ENCODE data around the gene KAZN. TPM values are rescaled to one million over a fixed set of nuclear protein-coding genes. Genes with fewer than 3 reads are reported as not detected.

Gene KAZN
- total and polyA plus RNA-seq, 2 of the 8 experiments (the other 6 are each of a cell fraction or from before 2014, with no cell fraction given), result 3.7 to 11.8 TPM

- 93% methylated on average over 11 of the region's 11 CpGs; no CpG with 5 or more reads in 1 of the 2 experiments for WGBS, 2 experiments (ENCODE audit: extremely low coverage in 1 of 2, insufficient coverage in 1 of 2, insufficient read length in 1 of 2, insufficient replicate concordance in 2 of 2, low coverage in 1 of 2, low lambda C conversion rate in 2 of 2, missing lambda C conversion rate in 1 of 2)
- Histone ChIP-seq H3K4me2 (ENCODE audit: insufficient read depth in 1 of 2, low read depth in 2 of 2, low read length in 2 of 2) (no peak overlapping the region), H4K5ac (ENCODE audit: insufficient read length, low read depth, low read length) (no peak overlapping the region), H2BK12ac (ENCODE audit: low read depth, low read length) (no peak overlapping the region), H3K14ac (ENCODE audit: insufficient read length) (no peak overlapping the region), H3K23ac (ENCODE audit: insufficient read length) (no peak overlapping the region), H3K27me3 (replicated peaks in 1 of 4; ENCODE audit: control insufficient read depth in 3 of 4, extremely low read depth in 1 of 4, insufficient read depth in 3 of 4, low read length in 3 of 4) (no peaks in the 10 kb centered on the region), H3K18ac (ENCODE audit: extremely low read depth, low read length) (no peak overlapping the region), H3K23me2 (ENCODE audit: low read depth, low read length) (no peaks in the 10 kb centered on the region), H2AFZ (ENCODE audit: low read length) (no peak overlapping the region), H3K79me1 (ENCODE audit: low read depth, low read length) (no peaks in the 10 kb centered on the region), H2BK20ac (ENCODE audit: low read length) (no peak overlapping the region), H2BK5ac (ENCODE audit: low read depth, low read length) (no peak overlapping the region), H2AK5ac (ENCODE audit: low read depth, low read length) (no peak overlapping the region), H2BK120ac (replicated peaks; ENCODE audit: low read depth, low read length) (no peak overlapping the region), H3K4me1 (replicated peaks in 1 of 4; ENCODE audit: control insufficient read depth in 3 of 4, insufficient read depth in 4 of 4, low read length in 3 of 4) (peaks cover 0 to 10% (median 4%) of the 10 kb centered on the region in 4 experiments; a peak in 5 of 7 replicates), H2BK15ac (ENCODE audit: low read length) (no peak overlapping the region), H3K4me3 (ENCODE audit: extremely low read depth in 1 of 4, insufficient read depth in 2 of 4, low read depth in 3 of 4, low read length in 4 of 4) (no peak overlapping the region), H3K36me3 (ENCODE audit: control insufficient read depth in 2 of 4, insufficient read depth in 4 of 4, low read length in 3 of 4) (no peaks in the 10 kb centered on the region), H3K56ac (replicated peaks; ENCODE audit: insufficient read length, low read depth, low read length) (no peak overlapping the region), H3K79me2 (ENCODE audit: control insufficient read depth in 1 of 2, insufficient read depth in 2 of 2, low read length in 2 of 2) (peaks cover 0 to 3% of the 10 kb centered on the region in 2 experiments; a peak in 2 of 4 replicates), H3K9me3 (ENCODE audit: insufficient read depth in 2 of 2, low read depth in 1 of 2, low read length in 1 of 2) (peaks cover 0 to 2% of the 10 kb centered on the region in 2 experiments; a peak in 1 of 4 replicates), H4K8ac (ENCODE audit: extremely low read depth, insufficient read depth, low read length) (no peak overlapping the region), H4K91ac (replicated peaks; ENCODE audit: insufficient read length, low read length) (no peak overlapping the region), H3K9ac (replicated peaks in 1 of 4; ENCODE audit: extremely low read depth in 1 of 4, low read depth in 3 of 4, low read length in 3 of 4) (no peak overlapping the region), H4K20me1 (replicated peaks in 1 of 2; ENCODE audit: control insufficient read depth in 1 of 2, insufficient read depth in 2 of 2, low read length in 2 of 2) (no peaks in the 10 kb centered on the region), H3K27ac (ENCODE audit: low read depth, low read length) (no peak overlapping the region), H3K4ac (replicated peaks; ENCODE audit: insufficient read length, low read depth, low read length) (no peak overlapping the region)
- POLR2A ChIA-PET (ENCODE audit: partially characterized antibody), result interaction anchor here (1.5 kb wide), 1 partner anchor 26 kb away, joined by 3 read pairs; the partner anchor contains the start of gene KAZN
- TF ChIP-seq CHD2 (IDR thresholded peaks at IDR 0.05; ENCODE audit: low read length) (no peak), SP4 (IDR thresholded peaks at IDR 0.05; ENCODE audit: low read length) (no peak), EGR1 (IDR thresholded peaks at IDR 0.05; ENCODE audit: borderline replicate concordance, low read depth, low read length) (no peak), CHD1 (IDR thresholded peaks at IDR 0.05; ENCODE audit: low read depth, low read length) (no peak), RBBP5 (IDR thresholded peaks at IDR 0.05; ENCODE audit: borderline replicate concordance, low read depth, low read length) (no peak), TAF7 (optimal IDR thresholded peaks at IDR 0.05; ENCODE audit: borderline replicate concordance, low read depth, low read length) (no peak), SUZ12 (IDR thresholded peaks at IDR 0.05; ENCODE audit: low read length) (no peak), TEAD4 (IDR thresholded peaks at IDR 0.05; ENCODE audit: low read depth, low read length) (no peak)
- DNase-seq (ENCODE audit: low read depth in 1 of 2, low spot score in 2 of 2) (no peak), FAIRE-seq (peak; percentile 50)
- CTCF ChIA-PET (ENCODE audit: partially characterized antibody), result no interaction called here
Observed at GRCh38 chr1:14625572-14625971, 27.1 kb downstream of the KAZN start.
